ENCODE measurements around the gene KCNH5. TPM values are rescaled to one million over a fixed set of nuclear protein-coding genes. Genes with fewer than 3 reads are reported as not detected.

KCNH5 gene
- polyA plus RNA-seq, 1 of the 3 experiments (the other 2 are of a cell fraction) = not detected

- Histone ChIP-seq H3K79me2 (ENCODE audit: insufficient read depth) (no peaks in the 10 kb centered on the region), H3K9me2 (no peaks in the 10 kb centered on the region), H4K20me1 (ENCODE audit: insufficient read depth) (no peaks in the 10 kb centered on the region), H3K27ac (ENCODE audit: low read depth in 2 of 2, low read length in 1 of 2) (no peak overlapping the region; a peak in 1 of 4 replicates), H3K4me2 (0 out of 2 replicates have a peak overlapping the region, but pooled peaks have one; percentile 33), H3K9me3 (no peaks in the 10 kb centered on the region), H3K27me3 (ENCODE audit: insufficient read depth) (no peaks in the 10 kb centered on the region), H3K4me1 (ENCODE audit: control insufficient read depth in 1 of 2, insufficient read depth in 2 of 2, low read depth in 1 of 2, low read length in 1 of 2) (peaks cover 0 to 16% of the 10 kb centered on the region in 2 experiments; a peak in 1 of 4 replicates), H3K36me3 (replicated peaks in 1 of 2; ENCODE audit: control insufficient read depth in 1 of 2, insufficient read depth in 2 of 2, low read length in 1 of 2) (no peaks in the 10 kb centered on the region), H3K4me3 (ENCODE audit: low read depth in 2 of 2, low read length in 1 of 2) (no peak overlapping the region), H2AFZ (ENCODE audit: low read depth) (no peak overlapping the region), H3K9ac (no peak overlapping the region), H3F3A (replicated peaks; ENCODE audit: insufficient read depth) (peaks cover 19% of the 10 kb centered on the region)
- TF ChIP-seq JUND (IDR thresholded peaks at IDR 0.05) (peak; percentile 51), TCF12 (IDR thresholded peaks at IDR 0.05) (peak; percentile 65), NRF1 (IDR thresholded peaks at IDR 0.05; ENCODE audit: low read depth, low read length) (no peak), FOSL2 (IDR thresholded peaks at IDR 0.05; ENCODE audit: borderline replicate concordance, low read depth) (peak; percentile 57; the same call in 1 of the 2 replicates), RCOR1 (IDR thresholded peaks at IDR 0.05; ENCODE audit: low read length) (no peak), POLR2AphosphoS5 (IDR thresholded peaks at IDR 0.05; ENCODE audit: low read depth, low read length) (no peak), EP300 (IDR thresholded peaks at IDR 0.05; ENCODE audit: borderline replicate concordance in 1 of 2, low read depth in 1 of 2, low read length in 1 of 2) (peak in 1 of 2 experiments; percentile 39; a peak in 1 of 4 replicates), GATA2 (CRISPR knock-in tag; IDR thresholded peaks at IDR 0.05) (no peak), NFIC (IDR thresholded peaks at IDR 0.05; ENCODE audit: borderline replicate concordance) (peak; percentile 27; the same call in 1 of the 2 replicates), SIN3A (IDR thresholded peaks at IDR 0.05; ENCODE audit: borderline replicate concordance, low read depth, low read length) (no peak), RXRA (IDR thresholded peaks at IDR 0.05; ENCODE audit: borderline replicate concordance, low read depth) (no peak), YY1 (IDR thresholded peaks at IDR 0.05; ENCODE audit: low read depth) (no peak), MEF2A (IDR thresholded peaks at IDR 0.05; ENCODE audit: borderline replicate concordance, low read depth) (no peak)
- TF ChIP-seq, protein P1, sequence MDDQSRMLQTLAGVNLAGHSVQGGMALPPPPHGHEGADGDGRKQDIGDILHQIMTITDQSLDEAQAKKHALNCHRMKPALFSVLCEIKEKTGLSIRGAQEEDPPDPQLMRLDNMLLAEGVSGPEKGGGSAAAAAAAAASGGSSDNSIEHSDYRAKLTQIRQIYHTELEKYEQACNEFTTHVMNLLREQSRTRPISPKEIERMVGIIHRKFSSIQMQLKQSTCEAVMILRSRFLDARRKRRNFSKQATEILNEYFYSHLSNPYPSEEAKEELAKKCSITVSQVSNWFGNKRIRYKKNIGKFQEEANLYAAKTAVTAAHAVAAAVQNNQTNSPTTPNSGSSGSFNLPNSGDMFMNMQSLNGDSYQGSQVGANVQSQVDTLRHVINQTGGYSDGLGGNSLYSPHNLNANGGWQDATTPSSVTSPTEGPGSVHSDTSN (IDR thresholded peaks at IDR 0.05) = peak; percentile 59
- DNase-seq = no peak
- ChIA-PET POLR2A (no interaction called here), CTCF (no interaction called here)
- WGBS (ENCODE audit: low lambda C conversion rate) = 3% methylated on average over 2 of the region's 2 CpGs
These were observed 88.8 kb downstream of the KCNH5 start for GRCh38 chr14:62956413-62956812.

DNA sequence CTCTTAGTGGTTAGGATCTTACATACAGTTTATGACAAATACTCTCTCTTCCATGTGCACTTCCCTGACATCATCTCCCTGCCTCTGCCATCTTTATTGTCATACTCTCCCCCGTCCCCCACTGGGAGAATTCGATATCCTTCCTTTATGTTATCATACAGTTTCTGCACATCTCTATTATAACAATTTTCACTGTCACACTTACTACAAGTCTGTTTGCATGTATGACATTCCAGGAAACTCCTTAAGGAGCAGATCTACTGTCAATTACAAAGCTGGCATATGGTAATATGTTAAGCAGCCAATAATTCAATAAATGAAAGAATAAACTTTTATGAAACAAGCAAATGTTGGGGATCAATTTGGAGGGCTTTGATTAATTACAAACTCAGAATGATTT, 91.1 kb downstream of the KCNH5 start:
- Histone ChIP-seq H3F3A (replicated peaks; ENCODE audit: insufficient read depth) (peaks cover 19% of the 10 kb centered on the region), H3K4me1 (ENCODE audit: control insufficient read depth in 1 of 2, insufficient read depth in 2 of 2, low read depth in 1 of 2, low read length in 1 of 2) (peaks cover 0 to 16% of the 10 kb centered on the region in 2 experiments; a peak in 1 of 4 replicates), H3K4me2 (no peak overlapping the region), H3K9me2 (no peaks in the 10 kb centered on the region), H3K4me3 (ENCODE audit: low read depth in 2 of 2, low read length in 1 of 2) (no peak overlapping the region), H3K79me2 (ENCODE audit: insufficient read depth) (no peaks in the 10 kb centered on the region), H2AFZ (ENCODE audit: low read depth) (no peak overlapping the region), H3K27me3 (ENCODE audit: insufficient read depth) (no peaks in the 10 kb centered on the region), H3K27ac (ENCODE audit: low read depth in 2 of 2, low read length in 1 of 2) (no peak overlapping the region), H3K9ac (no peak overlapping the region), H4K20me1 (ENCODE audit: insufficient read depth) (no peaks in the 10 kb centered on the region), H3K9me3 (no peaks in the 10 kb centered on the region), H3K36me3 (replicated peaks in 1 of 2; ENCODE audit: control insufficient read depth in 1 of 2, insufficient read depth in 2 of 2, low read length in 1 of 2) (no peaks in the 10 kb centered on the region)
- ChIA-PET CTCF (no interaction called here), POLR2A (no interaction called here)
- 49% methylated on average over 2 of the region's 2 CpGs for WGBS (ENCODE audit: low lambda C conversion rate)
- TF ChIP-seq IRF3 (IDR thresholded peaks at IDR 0.05; ENCODE audit: low read depth, low read length) (no peak), MAX (IDR thresholded peaks at IDR 0.05; ENCODE audit: low read depth) (no peak), SMC3 (IDR thresholded peaks at IDR 0.05; ENCODE audit: low read depth, low read length) (no peak), POLR2AphosphoS5 (IDR thresholded peaks at IDR 0.05; ENCODE audit: low read depth, low read length) (no peak), RXRA (IDR thresholded peaks at IDR 0.05; ENCODE audit: borderline replicate concordance, low read depth) (no peak), EP300 (IDR thresholded peaks at IDR 0.05; ENCODE audit: borderline replicate concordance in 1 of 2, low read depth in 1 of 2, low read length in 1 of 2) (no peak), JUND (IDR thresholded peaks at IDR 0.05) (no peak), TEAD4 (IDR thresholded peaks at IDR 0.05; ENCODE audit: borderline replicate concordance, insufficient read depth) (no peak)
- TF ChIP-seq, protein P1 (IDR thresholded peaks at IDR 0.05) = no peak
- TF ChIP-seq, protein P2, sequence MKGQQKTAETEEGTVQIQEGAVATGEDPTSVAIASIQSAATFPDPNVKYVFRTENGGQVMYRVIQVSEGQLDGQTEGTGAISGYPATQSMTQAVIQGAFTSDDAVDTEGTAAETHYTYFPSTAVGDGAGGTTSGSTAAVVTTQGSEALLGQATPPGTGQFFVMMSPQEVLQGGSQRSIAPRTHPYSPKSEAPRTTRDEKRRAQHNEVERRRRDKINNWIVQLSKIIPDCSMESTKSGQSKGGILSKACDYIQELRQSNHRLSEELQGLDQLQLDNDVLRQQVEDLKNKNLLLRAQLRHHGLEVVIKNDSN (IDR thresholded peaks at IDR 0.05; ENCODE audit: borderline replicate concordance, low read depth) = no peak
- no peak for DNase-seq

All from SK-N-SH (cell line).